Mesendoderm (in vitro differentiated cells): ENCODE measurements around the gene TRAPPC10.

Experiments
- DNase-seq: peaks from one replicate; pipeline ENCODE4 v3.0.0; 2013
- H2AK5ac ChIP-seq: 2 replicates; pipeline ENCODE4 v1.6.1; 2013; ENCODE audit warnings: low read length, inconsistent platforms
- H2BK120ac ChIP-seq: 2 replicates; pipeline ENCODE4 v1.6.1; 2013; ENCODE audit warnings: low read depth, mild to moderate bottlenecking, low read length, moderate library complexity, mixed read lengths
- H2BK15ac ChIP-seq: replicated peaks from 2 replicates; pipeline ENCODE4 v1.6.1; 2013; ENCODE audit warnings: low read depth, mild to moderate bottlenecking, moderate library complexity
- H2BK5ac ChIP-seq: 2 replicates; pipeline ENCODE4 v1.6.1; 2013; ENCODE audit warnings: low read length, inconsistent platforms
- H3K18ac ChIP-seq: 2 replicates; pipeline ENCODE4 v1.6.1; 2013; ENCODE audit warnings: mild to moderate bottlenecking, low read length, mixed read lengths
- H3K23ac ChIP-seq: one replicate; pipeline ENCODE4 v1.6.1; 2013; ENCODE audit warnings: low read length
- H3K27ac ChIP-seq: 2 replicates; pipeline ENCODE4 v1.5.1; 2013; ENCODE audit warnings: low read depth, mild to moderate bottlenecking, inconsistent platforms, low read length, moderate library complexity
- H3K27me3 ChIP-seq: 2 replicates; pipeline ENCODE4 v1.6.1; 2013; ENCODE audit warnings: low read length, control low read depth, mild to moderate bottlenecking, inconsistent platforms; ENCODE audit not compliant: insufficient read depth, poor library complexity
- H3K36me3 ChIP-seq: 2 replicates; pipeline ENCODE4 v1.6.1; 2013; ENCODE audit warnings: low read length, inconsistent platforms; ENCODE audit not compliant: control insufficient read depth, insufficient read depth
- H3K4ac ChIP-seq: one replicate; pipeline ENCODE4 v1.6.1; 2013; ENCODE audit warnings: low read depth, mild to moderate bottlenecking, low read length, moderate library complexity
- H3K4me1 ChIP-seq: 2 replicates; pipeline ENCODE4 v1.6.1; 2013; ENCODE audit warnings: low read depth, low read length, inconsistent platforms; ENCODE audit not compliant: control insufficient read depth
- H3K4me2 ChIP-seq: 2 replicates; pipeline ENCODE4 v1.6.1; 2013; ENCODE audit warnings: low read length
- H3K4me3 ChIP-seq: 2 replicates; pipeline ENCODE4 v1.5.1; 2013; ENCODE audit warnings: mild to moderate bottlenecking, low read length
- H3K56ac ChIP-seq: one replicate; pipeline ENCODE4 v1.6.1; 2013; ENCODE audit warnings: low read length
- H3K79me1 ChIP-seq: 2 replicates; pipeline ENCODE4 v1.6.1; 2013; ENCODE audit warnings: low read length, inconsistent platforms
- H3K79me2 ChIP-seq: 2 replicates; pipeline ENCODE4 v1.6.1; 2013; ENCODE audit warnings: mild to moderate bottlenecking, low read length; ENCODE audit not compliant: control insufficient read depth, insufficient read depth
- H3K9ac ChIP-seq: 2 replicates; pipeline ENCODE4 v1.6.1; 2013; ENCODE audit warnings: low read length, inconsistent platforms
- H4K5ac ChIP-seq: one replicate; pipeline ENCODE4 v1.6.1; 2013; ENCODE audit warnings: low read length
- H4K8ac ChIP-seq: one replicate; pipeline ENCODE4 v1.6.1; 2013; ENCODE audit warnings: low read depth, mild to moderate bottlenecking, control low read depth, low read length, moderate library complexity
- WGBS: extraction: QIAGEN DNeasy Blood & Tissue Kit; methylation state at CpG from one replicate; pipeline ENCODE4 v1.1.7; 2013; ENCODE audit warnings: low lambda C conversion rate, missing lambda C conversion rate; ENCODE audit not compliant: insufficient coverage; ENCODE audit errors: extremely low coverage; 5-methylcytosine and 5-hydroxymethylcytosine counted together

The TRAPPC10 gene

GRCh38 chr21:43983860-43984420 lies 28.2 kb upstream of the TRAPPC10 start:
- no peak overlapping the region for H4K8ac ChIP-seq
- no peak overlapping the region for H3K23ac ChIP-seq
- no peak overlapping the region for H2BK5ac ChIP-seq
- no peak overlapping the region for H3K27ac ChIP-seq
- no peaks in the 10 kb centered on the region for H3K27me3 ChIP-seq
- no peak overlapping the region for H3K4me3 ChIP-seq
- WGBS, result no CpG with 5 or more reads among the region's 25 CpGs
- no peak overlapping the region for H2BK120ac ChIP-seq
- H3K4me2 ChIP-seq, result no peak overlapping the region
- no peak overlapping the region for H3K18ac ChIP-seq
- no peaks in the 10 kb centered on the region for H3K79me2 ChIP-seq
- no peak overlapping the region for H3K56ac ChIP-seq
- no peak overlapping the region for H2BK15ac ChIP-seq
- H2AK5ac ChIP-seq, result no peak overlapping the region
- H3K9ac ChIP-seq, result no peak overlapping the region
- DNase-seq, result no peak
- no peaks in the 10 kb centered on the region for H3K79me1 ChIP-seq
- no peaks in the 10 kb centered on the region for H3K36me3 ChIP-seq
- no peak overlapping the region for H4K5ac ChIP-seq
- peaks cover 2% of the 10 kb centered on the region for H3K4me1 ChIP-seq
- no peak overlapping the region for H3K4ac ChIP-seq

DNA sequence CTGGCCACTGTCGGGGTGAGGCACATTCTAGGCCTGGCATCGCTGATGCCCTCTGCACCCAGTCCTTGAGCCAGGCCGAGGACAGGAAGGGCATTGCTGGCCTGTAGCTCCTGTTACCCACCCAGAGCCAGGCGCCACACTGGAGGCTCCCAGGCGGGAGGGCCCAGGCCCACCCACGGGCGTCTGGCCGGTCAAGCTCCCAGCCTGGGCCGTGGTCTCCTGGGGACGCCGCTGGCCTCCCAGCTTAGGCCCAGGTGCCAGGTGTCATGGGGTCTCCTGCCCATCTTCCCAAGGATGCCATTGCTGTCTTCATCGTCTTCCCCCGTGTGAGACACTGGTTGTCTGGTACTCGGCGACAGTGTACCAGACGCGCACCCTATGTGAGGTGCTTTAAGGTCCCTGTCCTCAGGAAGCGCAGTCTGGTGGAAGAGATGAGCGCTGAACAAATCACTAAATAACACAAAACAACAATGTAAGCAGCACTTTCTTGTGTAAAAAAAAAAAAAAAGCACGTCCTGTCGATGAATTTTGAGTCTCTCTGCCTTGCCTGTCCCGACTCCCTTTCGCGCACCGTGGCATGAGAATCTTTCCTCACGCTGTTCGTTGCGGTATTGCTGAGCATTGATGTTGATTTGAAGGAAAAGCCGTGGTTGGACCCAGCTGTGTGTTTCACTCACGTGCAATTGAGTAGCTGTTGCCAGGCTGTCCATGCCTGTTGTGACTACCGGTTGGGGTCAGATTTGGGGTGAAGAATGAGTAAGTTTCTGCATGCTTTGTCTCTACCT lies 27.0 kb upstream of the TRAPPC10 start:
- no peaks in the 10 kb centered on the region for H3K79me1 ChIP-seq
- no peak overlapping the region for H4K5ac ChIP-seq

GRCh38 chr21:43985690-43986251 lies 26.3 kb upstream of the TRAPPC10 start:
- Histone ChIP-seq H2BK15ac (no peak overlapping the region), H3K4ac (no peak overlapping the region), H4K8ac (no peak overlapping the region), H2BK120ac (no peak overlapping the region), H3K23ac (no peak overlapping the region), H3K27ac (no peak overlapping the region), H3K79me2 (no peaks in the 10 kb centered on the region), H2BK5ac (no peak overlapping the region), H3K56ac (peak overlapping the region; percentile 68), H3K36me3 (no peaks in the 10 kb centered on the region), H3K4me1 (peaks cover 2% of the 10 kb centered on the region), H4K5ac (no peak overlapping the region), H3K4me2 (peak overlapping the region; percentile 57), H3K4me3 (no peak overlapping the region), H3K79me1 (no peaks in the 10 kb centered on the region), H2AK5ac (no peak overlapping the region), H3K27me3 (no peaks in the 10 kb centered on the region), H3K18ac (no peak overlapping the region), H3K9ac (peak overlapping the region; percentile 43)
- WGBS, result no CpG with 5 or more reads among the region's 22 CpGs
- DNase-seq, result peak; percentile 25

More for the DNA sequence above, 27.0 kb upstream of the TRAPPC10 start:
- Histone ChIP-seq H3K56ac (no peak overlapping the region), H2BK5ac (no peak overlapping the region), H3K36me3 (no peaks in the 10 kb centered on the region), H3K4me1 (peaks cover 2% of the 10 kb centered on the region), H3K79me2 (no peaks in the 10 kb centered on the region), H4K8ac (no peak overlapping the region), H2AK5ac (no peak overlapping the region), H3K27me3 (no peaks in the 10 kb centered on the region), H3K23ac (no peak overlapping the region), H3K4ac (no peak overlapping the region), H3K9ac (no peak overlapping the region), H3K4me2 (peak overlapping the region; percentile 57), H3K4me3 (no peak overlapping the region), H2BK120ac (no peak overlapping the region), H2BK15ac (no peak overlapping the region), H3K27ac (no peak overlapping the region), H3K18ac (no peak overlapping the region)
- no CpG with 5 or more reads among the region's 31 CpGs for WGBS
- peak; percentile 3 for DNase-seq

GRCh38 chr21:43986544-43987451 lies 25.3 kb upstream of the TRAPPC10 start:
- no CpG with 5 or more reads among the region's 22 CpGs for WGBS
- DNase-seq, result no peak
- peaks cover 2% of the 10 kb centered on the region for H3K4me1 ChIP-seq
- H3K27ac ChIP-seq, result no peak overlapping the region
- no peak overlapping the region for H3K4me3 ChIP-seq
- no peaks in the 10 kb centered on the region for H3K27me3 ChIP-seq
- H3K4me2 ChIP-seq, result no peak overlapping the region
- H3K79me2 ChIP-seq, result no peaks in the 10 kb centered on the region
- H4K8ac ChIP-seq, result no peak overlapping the region
- H2BK15ac ChIP-seq, result no peak overlapping the region
- H2AK5ac ChIP-seq, result no peak overlapping the region
- no peaks in the 10 kb centered on the region for H3K79me1 ChIP-seq
- H4K5ac ChIP-seq, result no peak overlapping the region
- no peak overlapping the region for H3K18ac ChIP-seq
- H3K4ac ChIP-seq, result no peak overlapping the region
- no peak overlapping the region for H3K23ac ChIP-seq
- H2BK5ac ChIP-seq, result no peak overlapping the region
- no peak overlapping the region for H2BK120ac ChIP-seq
- H3K56ac ChIP-seq, result no peak overlapping the region
- no peaks in the 10 kb centered on the region for H3K36me3 ChIP-seq
- H3K9ac ChIP-seq, result no peak overlapping the region

DNA sequence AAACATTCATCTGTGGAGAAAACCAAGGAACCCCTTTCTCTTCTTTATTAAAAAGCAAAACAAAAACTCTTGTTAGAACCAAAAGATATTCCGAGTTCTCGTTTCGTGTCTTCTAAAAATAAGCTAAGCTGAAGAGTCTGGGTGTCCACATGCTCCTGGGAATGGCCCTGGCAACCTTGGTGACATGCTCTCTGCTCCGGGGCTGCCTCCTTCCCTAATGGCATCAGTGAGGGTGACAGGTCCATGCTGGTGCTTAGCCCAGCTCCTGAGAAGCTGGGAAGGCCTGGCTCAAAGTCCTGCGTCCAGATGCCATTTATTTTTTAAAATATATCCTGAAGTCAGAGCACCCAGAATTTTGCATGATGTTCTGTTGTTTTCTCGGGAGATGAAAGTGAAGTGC lies 24.6 kb upstream of the TRAPPC10 start:
- Histone ChIP-seq H3K18ac (no peak overlapping the region), H3K79me2 (no peaks in the 10 kb centered on the region), H2BK5ac (no peak overlapping the region), H3K79me1 (no peaks in the 10 kb centered on the region), H3K27me3 (no peaks in the 10 kb centered on the region), H4K5ac (no peak overlapping the region), H3K9ac (no peak overlapping the region), H2BK120ac (no peak overlapping the region), H3K4me3 (no peak overlapping the region), H3K23ac (no peak overlapping the region), H2AK5ac (no peak overlapping the region), H3K4me2 (no peak overlapping the region), H3K27ac (no peak overlapping the region), H3K4me1 (peaks cover 2% of the 10 kb centered on the region), H3K4ac (no peak overlapping the region), H2BK15ac (no peak overlapping the region), H3K56ac (no peak overlapping the region), H4K8ac (no peak overlapping the region), H3K36me3 (no peaks in the 10 kb centered on the region)
- no peak for DNase-seq
- no CpG with 5 or more reads among the region's 6 CpGs for WGBS
